Neural progenitor cell (in vitro differentiated cells): ENCODE results near the gene FAT1. TPM values are rescaled to one million over a fixed set of nuclear protein-coding genes. Genes with fewer than 3 reads are reported as not detected.

ENCODE experiments used
- DNase-seq: peaks from one replicate; pipeline ENCODE4 v3.0.0-alpha.2; 2016; ENCODE audit warnings: low spot score
- H2AFZ ChIP-seq: fragments of 200-600 bp; sonication (generic); replicated peaks from 2 replicates; pipeline ENCODE4 v1.6.1; 2016; ENCODE audit warnings: antibody characterized with exemption
- H3F3A ChIP-seq: fragments of 200-600 bp; sonication (generic); 2 replicates; pipeline ENCODE4 v1.6.1; 2016; ENCODE audit warnings: antibody characterized with exemption, low read depth
- H3K27ac ChIP-seq: fragments of 200-600 bp; sonication (generic); 2 replicates; pipeline ENCODE4 v1.5.1; 2016; ENCODE audit warnings: mild to moderate bottlenecking
- H3K27me3 ChIP-seq: fragments of 200-600 bp; sonication (generic); 2 replicates; pipeline ENCODE4 v1.6.1; 2016; ENCODE audit warnings: mild to moderate bottlenecking, moderate library complexity
- H3K36me3 ChIP-seq: fragments of 200-600 bp; sonication (generic); 2 replicates; pipeline ENCODE4 v1.5.1; 2016
- H3K4me1 ChIP-seq: fragments of 200-600 bp; sonication (generic); 2 replicates; pipeline ENCODE4 v1.6.1; 2016; ENCODE audit warnings: mixed run types
- H3K4me2 ChIP-seq: fragments of 200-600 bp; sonication (generic); 2 replicates; pipeline ENCODE4 v1.6.1; 2016
- H3K4me3 ChIP-seq: fragments of 200-600 bp; sonication (generic); 2 replicates; pipeline ENCODE4 v1.5.1; 2016
- H3K79me2 ChIP-seq: fragments of 200-600 bp; sonication (generic); 2 replicates; pipeline ENCODE4 v1.6.1; 2016; ENCODE audit warnings: low read depth
- H3K9ac ChIP-seq: fragments of 200-600 bp; sonication (generic); 2 replicates; pipeline ENCODE4 v1.6.1; 2016
- H3K9me3 ChIP-seq: fragments of 200-600 bp; sonication (generic); 2 replicates; pipeline ENCODE4 v1.5.1; 2016; ENCODE audit warnings: low read depth
- H4K20me1 ChIP-seq: fragments of 200-600 bp; sonication (generic); 2 replicates; pipeline ENCODE4 v1.6.1; 2016; ENCODE audit warnings: low read depth
- H3K27ac Mint-ChIP-seq: 3 replicates; pipeline ENCODE4 v1.8.0; 2021; ENCODE audit warnings: mixed read lengths
- H3K27me3 Mint-ChIP-seq: 2 replicates; pipeline ENCODE4 v1.8.0; 2022; ENCODE audit warnings: low read depth, mild to moderate bottlenecking, inconsistent platforms, moderate library complexity, mixed read lengths; ENCODE audit not compliant: insufficient read depth
- H3K36me3 Mint-ChIP-seq: 3 replicates; pipeline ENCODE4 v1.8.0; 2021; ENCODE audit warnings: mixed read lengths
- H3K4me1 Mint-ChIP-seq: 3 replicates; pipeline ENCODE4 v1.8.0; 2021; ENCODE audit warnings: mixed read lengths
- H3K4me3 Mint-ChIP-seq: 3 replicates; pipeline ENCODE4 v1.8.0; 2021; ENCODE audit warnings: mild to moderate bottlenecking, moderate library complexity, mixed read lengths
- H3K9me3 Mint-ChIP-seq: 3 replicates; pipeline ENCODE4 v1.8.0; 2020; ENCODE audit warnings: mixed read lengths
- EZH2 ChIP-seq: fragments of 200-600 bp; sonication (generic); IDR thresholded peaks from 2 replicates; pipeline ENCODE4 v1.6.1; 2017; ENCODE audit warnings: antibody characterized with exemption, mild to moderate bottlenecking, moderate library complexity
- EZH2phosphoT487 ChIP-seq: fragments of 200-600 bp; sonication (generic); IDR thresholded peaks from 2 replicates; pipeline ENCODE4 v1.6.1; 2017; ENCODE audit warnings: antibody characterized with exemption
- total RNA-seq: library from RNA; depleted of rRNA; stranded (reverse); fragments of >200 nt; gene quantifications from 2 replicates; pipeline ENCODE4 v1.2.3, GENCODE V29; 2015; ENCODE audit warnings: low replicate concordance
- TF ChIP-seq, protein P1 (sequence below): fragments of 200-600 bp; sonication (generic); IDR thresholded peaks from 2 replicates; pipeline ENCODE4 v1.5.1; 2017; ENCODE audit warnings: antibody characterized with exemption, mild to moderate bottlenecking

FAT1 gene
- total RNA-seq, 1 donor from 2014 or later: 517 TPM

DNA sequence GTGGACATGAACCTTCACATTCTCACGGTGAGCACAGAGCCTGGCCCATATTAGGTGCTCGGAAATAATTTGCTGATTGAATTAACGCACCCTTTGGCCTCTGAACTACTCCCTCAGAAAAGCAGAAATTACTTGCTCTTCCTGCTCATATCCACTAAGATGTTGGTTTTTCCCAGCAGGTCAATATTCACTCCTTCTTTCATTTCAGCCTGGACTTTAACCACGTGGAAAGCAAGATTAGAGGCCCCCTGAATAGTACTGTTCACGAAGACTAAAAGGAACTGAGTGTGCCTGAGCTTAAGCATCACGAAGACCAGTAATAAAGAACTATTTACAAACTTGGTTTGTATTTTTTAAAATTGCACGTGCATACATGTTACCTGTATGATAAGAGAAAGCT is 178.2 kb downstream of the FAT1 start:
- Histone ChIP-seq H3K4me2 (no peak overlapping the region), H3K9me3 (no peaks in the 10 kb centered on the region), H3K4me1 (no peaks in the 10 kb centered on the region), H3K27ac (no peak overlapping the region), H3K79me2 (no peaks in the 10 kb centered on the region), H2AFZ (no peak overlapping the region), H3K9ac (no peak overlapping the region), H4K20me1 (no peaks in the 10 kb centered on the region), H3K36me3 (no peaks in the 10 kb centered on the region), H3K4me3 (no peak overlapping the region), H3K27me3 (no peaks in the 10 kb centered on the region), H3F3A (no peaks in the 10 kb centered on the region)
- Mint-ChIP-seq H3K9me3 (peaks cover 10% of the 10 kb centered on the region), H3K4me1 (no peaks in the 10 kb centered on the region), H3K4me3 (no peak overlapping the region), H3K36me3 (no peaks in the 10 kb centered on the region), H3K27me3 (peaks cover 7% of the 10 kb centered on the region), H3K27ac (no peak overlapping the region)
- no peak for DNase-seq
- TF ChIP-seq EZH2 (no peak), EZH2phosphoT487 (no peak)
- TF ChIP-seq, protein P1, sequence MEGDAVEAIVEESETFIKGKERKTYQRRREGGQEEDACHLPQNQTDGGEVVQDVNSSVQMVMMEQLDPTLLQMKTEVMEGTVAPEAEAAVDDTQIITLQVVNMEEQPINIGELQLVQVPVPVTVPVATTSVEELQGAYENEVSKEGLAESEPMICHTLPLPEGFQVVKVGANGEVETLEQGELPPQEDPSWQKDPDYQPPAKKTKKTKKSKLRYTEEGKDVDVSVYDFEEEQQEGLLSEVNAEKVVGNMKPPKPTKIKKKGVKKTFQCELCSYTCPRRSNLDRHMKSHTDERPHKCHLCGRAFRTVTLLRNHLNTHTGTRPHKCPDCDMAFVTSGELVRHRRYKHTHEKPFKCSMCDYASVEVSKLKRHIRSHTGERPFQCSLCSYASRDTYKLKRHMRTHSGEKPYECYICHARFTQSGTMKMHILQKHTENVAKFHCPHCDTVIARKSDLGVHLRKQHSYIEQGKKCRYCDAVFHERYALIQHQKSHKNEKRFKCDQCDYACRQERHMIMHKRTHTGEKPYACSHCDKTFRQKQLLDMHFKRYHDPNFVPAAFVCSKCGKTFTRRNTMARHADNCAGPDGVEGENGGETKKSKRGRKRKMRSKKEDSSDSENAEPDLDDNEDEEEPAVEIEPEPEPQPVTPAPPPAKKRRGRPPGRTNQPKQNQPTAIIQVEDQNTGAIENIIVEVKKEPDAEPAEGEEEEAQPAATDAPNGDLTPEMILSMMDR: no peak

DNA sequence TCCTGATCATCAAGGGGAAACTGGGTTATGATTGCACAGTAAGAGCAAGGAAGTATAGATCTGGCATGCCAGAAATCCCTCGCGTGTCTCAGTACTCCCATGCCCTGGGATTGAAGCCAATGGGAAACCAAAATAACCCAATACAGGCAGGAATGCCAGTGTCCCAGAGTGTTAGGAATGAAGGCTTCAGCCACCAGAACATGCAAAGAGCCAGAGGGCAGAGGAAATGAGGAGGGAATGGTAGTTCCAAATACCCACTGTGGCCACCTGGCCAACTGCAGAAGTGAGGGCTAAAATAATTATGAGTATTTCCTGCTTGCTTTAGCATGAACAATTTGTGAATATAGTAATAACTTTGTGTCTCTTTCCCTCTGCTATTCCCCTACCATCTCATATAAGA is 180.4 kb downstream of the FAT1 start:
- Histone ChIP-seq H3K4me2 (no peak overlapping the region), H4K20me1 (no peaks in the 10 kb centered on the region), H3K4me1 (no peaks in the 10 kb centered on the region), H3K9ac (no peak overlapping the region), H3K79me2 (no peaks in the 10 kb centered on the region), H3K36me3 (no peaks in the 10 kb centered on the region), H3F3A (no peaks in the 10 kb centered on the region), H3K4me3 (no peak overlapping the region), H3K27ac (no peak overlapping the region), H3K27me3 (no peaks in the 10 kb centered on the region), H2AFZ (no peak overlapping the region), H3K9me3 (no peaks in the 10 kb centered on the region)
- no peak overlapping the region for H3K27ac Mint-ChIP-seq
- H3K4me1 Mint-ChIP-seq: no peaks in the 10 kb centered on the region
- TF ChIP-seq EZH2: no peak
- TF ChIP-seq EZH2phosphoT487: no peak
- TF ChIP-seq, protein P1: no peak
- no peak overlapping the region for H3K4me3 Mint-ChIP-seq
- H3K36me3 Mint-ChIP-seq: no peaks in the 10 kb centered on the region
- peaks cover 7% of the 10 kb centered on the region for H3K27me3 Mint-ChIP-seq
- H3K9me3 Mint-ChIP-seq: peaks cover 10% of the 10 kb centered on the region
- no peak for DNase-seq

DNA sequence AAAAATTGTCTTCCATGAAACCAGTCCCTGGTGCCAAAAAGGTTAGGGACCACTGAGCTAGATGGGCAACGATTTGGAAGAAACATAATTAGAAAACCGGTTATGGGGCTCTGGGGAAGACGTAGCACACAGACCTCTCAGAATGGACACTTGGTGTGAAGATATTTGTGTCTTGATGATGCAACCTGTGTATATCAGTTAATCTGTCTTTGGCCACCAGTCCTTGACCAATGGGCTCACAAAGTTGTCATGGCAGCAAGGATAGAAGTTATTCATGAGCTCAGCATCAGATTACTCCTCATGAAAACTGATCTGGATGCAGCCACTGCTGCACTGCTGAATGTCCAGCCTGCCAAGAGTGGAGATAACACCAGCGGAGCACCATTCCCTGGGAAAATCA is 181.9 kb downstream of the FAT1 start:
- Mint-ChIP-seq H3K4me1 (no peaks in the 10 kb centered on the region), H3K27me3 (peaks cover 7% of the 10 kb centered on the region), H3K36me3 (no peaks in the 10 kb centered on the region), H3K9me3 (peaks cover 10% of the 10 kb centered on the region), H3K27ac (peak overlapping the region; percentile 38), H3K4me3 (no peak overlapping the region)
- no peaks in the 10 kb centered on the region for H3K36me3 ChIP-seq
- no peaks in the 10 kb centered on the region for H3K4me1 ChIP-seq
- H3K4me3 ChIP-seq: no peak overlapping the region
- DNase-seq: no peak
- no peak overlapping the region for H3K4me2 ChIP-seq
- no peaks in the 10 kb centered on the region for H3F3A ChIP-seq
- no peaks in the 10 kb centered on the region for H3K27me3 ChIP-seq
- H3K79me2 ChIP-seq: no peaks in the 10 kb centered on the region
- no peak overlapping the region for H3K9ac ChIP-seq
- H3K27ac ChIP-seq: no peak overlapping the region
- no peaks in the 10 kb centered on the region for H3K9me3 ChIP-seq
- H2AFZ ChIP-seq: no peak overlapping the region
- TF ChIP-seq EZH2 (no peak), EZH2phosphoT487 (no peak)
- H4K20me1 ChIP-seq: no peaks in the 10 kb centered on the region

DNA sequence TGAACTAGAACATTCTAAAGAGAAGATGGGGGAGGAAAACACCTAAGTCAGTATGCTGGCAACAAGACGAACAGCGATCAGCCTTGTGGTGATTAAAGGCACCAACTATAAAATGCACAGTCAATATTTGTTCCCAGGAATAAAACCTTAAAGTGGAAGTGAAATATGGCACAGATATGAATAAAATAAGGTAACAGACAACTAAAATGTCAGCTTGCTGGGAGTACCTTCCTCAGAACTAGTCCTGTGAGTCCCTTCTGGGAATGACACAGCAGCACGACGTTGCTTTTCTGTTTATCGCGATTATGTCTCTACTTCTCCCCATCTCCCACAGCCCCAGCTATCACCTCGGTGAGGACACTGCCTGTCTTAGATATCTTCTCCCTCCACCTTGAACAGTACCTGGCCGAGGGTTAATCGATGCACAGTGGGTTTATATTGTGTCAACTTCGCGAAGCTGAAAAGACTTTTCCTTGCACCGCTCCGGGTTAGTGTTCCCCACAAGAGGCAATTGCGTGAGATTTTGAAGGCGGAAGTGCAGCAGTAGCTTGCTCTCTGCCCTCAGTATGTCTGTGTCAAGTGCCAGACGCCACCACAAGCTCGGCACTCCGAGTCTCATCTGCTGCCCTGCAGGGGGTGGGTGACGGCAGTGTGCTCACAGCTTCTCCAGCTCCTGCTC is 185.7 kb downstream of the FAT1 start:
- H2AFZ ChIP-seq: no peak overlapping the region
- no peak overlapping the region for H3K27ac ChIP-seq
- H3K27me3 ChIP-seq: no peaks in the 10 kb centered on the region
- no peaks in the 10 kb centered on the region for H3F3A ChIP-seq
- no peak overlapping the region for H3K4me3 ChIP-seq
- H3K27me3 Mint-ChIP-seq: peaks cover 12% of the 10 kb centered on the region
- TF ChIP-seq, protein P1: no peak
- TF ChIP-seq EZH2phosphoT487 (no peak), EZH2 (no peak)
- DNase-seq: no peak
- H3K4me1 ChIP-seq: no peaks in the 10 kb centered on the region
- H3K36me3 ChIP-seq: no peaks in the 10 kb centered on the region
- H3K36me3 Mint-ChIP-seq: no peaks in the 10 kb centered on the region
- H3K79me2 ChIP-seq: no peaks in the 10 kb centered on the region
- no peak overlapping the region for H3K4me3 Mint-ChIP-seq
- no peak overlapping the region for H3K4me2 ChIP-seq
- no peaks in the 10 kb centered on the region for H4K20me1 ChIP-seq
- no peaks in the 10 kb centered on the region for H3K9me3 ChIP-seq
- H3K9ac ChIP-seq: no peak overlapping the region
- no peak overlapping the region for H3K27ac Mint-ChIP-seq
- H3K9me3 Mint-ChIP-seq: peaks cover 4% of the 10 kb centered on the region
- no peaks in the 10 kb centered on the region for H3K4me1 Mint-ChIP-seq
